HG03064 (cell line): ENCODE results near the gene ADGRG6.
"Not testable (repeated sequence)": the region's sequence is repeated elsewhere in the genome, so short reads cannot be mapped to it uniquely, and the experiment has no call there.

Experiments used
- ATAC-seq: cut with Tn5 transposase; IDR thresholded peaks from one replicate; pipeline ENCODE4 v1.9.1; 2021; ENCODE audit warnings: low read depth; ENCODE audit not compliant: unreplicated experiment

The ADGRG6 gene

GRCh38 chr6:142400495-142400894 is 98.7 kb downstream of the ADGRG6 start:
- no peak for ATAC-seq

- ATAC-seq = no peak
Observed at GRCh38 chr6:142401838-142402237, 100.0 kb downstream of the ADGRG6 start.

GRCh38 chr6:142404751-142405150 is 102.9 kb downstream of the ADGRG6 start:
- ATAC-seq = no peak

- no peak for ATAC-seq
Observed at GRCh38 chr6:142406131-142406530, 104.3 kb downstream of the ADGRG6 start.

GRCh38 chr6:142407685-142408273 is 106.0 kb downstream of the ADGRG6 start:
- ATAC-seq = no peak

- no peak for ATAC-seq
Observed at GRCh38 chr6:142408409-142408808, 106.6 kb downstream of the ADGRG6 start.

- no peak for ATAC-seq
Observed at GRCh38 chr6:142409794-142410193, 108.0 kb downstream of the ADGRG6 start.

GRCh38 chr6:142411145-142411544 is 109.3 kb downstream of the ADGRG6 start:
- no peak for ATAC-seq

GRCh38 chr6:142412241-142412640 is 110.4 kb downstream of the ADGRG6 start:
- no peak for ATAC-seq

GRCh38 chr6:142412658-142413057 is 110.9 kb downstream of the ADGRG6 start:
- ATAC-seq = no peak

- no peak for ATAC-seq
Observed at GRCh38 chr6:142413111-142413510, 111.3 kb downstream of the ADGRG6 start.

- no peak for ATAC-seq
Observed at GRCh38 chr6:142414462-142415250, 112.8 kb downstream of the ADGRG6 start.

GRCh38 chr6:142416179-142416578 is 114.4 kb downstream of the ADGRG6 start:
- no peak for ATAC-seq

GRCh38 chr6:142416686-142417085 is 114.9 kb downstream of the ADGRG6 start:
- no peak for ATAC-seq

GRCh38 chr6:142417331-142417750 is 115.5 kb downstream of the ADGRG6 start:
- no peak for ATAC-seq

GRCh38 chr6:142419071-142419470 is 117.3 kb downstream of the ADGRG6 start:
- ATAC-seq = no peak

- no peak for ATAC-seq
Observed at GRCh38 chr6:142420802-142421201, 119.0 kb downstream of the ADGRG6 start.

- ATAC-seq = no peak
Observed at GRCh38 chr6:142421285-142422117, 119.7 kb downstream of the ADGRG6 start.

GRCh38 chr6:142426444-142427132 is 124.8 kb downstream of the ADGRG6 start:
- not testable (repeated sequence) for ATAC-seq

GRCh38 chr6:142428468-142428867 is 126.7 kb downstream of the ADGRG6 start:
- ATAC-seq = not testable (repeated sequence)

- ATAC-seq = no peak
Observed at GRCh38 chr6:142429195-142429594, 127.4 kb downstream of the ADGRG6 start.
